NAMALWA (cell line): ENCODE results near the gene KDM4D.
"Not testable (repeated sequence)": the region's sequence is repeated elsewhere in the genome, so short reads cannot be mapped to it uniquely, and the experiment has no call there.

Experiments used
- DNase-seq: peaks from one replicate; pipeline ENCODE4 v3.0.0-alpha.2; 2015; ENCODE audit warnings: low spot score

KDM4D gene

DNA sequence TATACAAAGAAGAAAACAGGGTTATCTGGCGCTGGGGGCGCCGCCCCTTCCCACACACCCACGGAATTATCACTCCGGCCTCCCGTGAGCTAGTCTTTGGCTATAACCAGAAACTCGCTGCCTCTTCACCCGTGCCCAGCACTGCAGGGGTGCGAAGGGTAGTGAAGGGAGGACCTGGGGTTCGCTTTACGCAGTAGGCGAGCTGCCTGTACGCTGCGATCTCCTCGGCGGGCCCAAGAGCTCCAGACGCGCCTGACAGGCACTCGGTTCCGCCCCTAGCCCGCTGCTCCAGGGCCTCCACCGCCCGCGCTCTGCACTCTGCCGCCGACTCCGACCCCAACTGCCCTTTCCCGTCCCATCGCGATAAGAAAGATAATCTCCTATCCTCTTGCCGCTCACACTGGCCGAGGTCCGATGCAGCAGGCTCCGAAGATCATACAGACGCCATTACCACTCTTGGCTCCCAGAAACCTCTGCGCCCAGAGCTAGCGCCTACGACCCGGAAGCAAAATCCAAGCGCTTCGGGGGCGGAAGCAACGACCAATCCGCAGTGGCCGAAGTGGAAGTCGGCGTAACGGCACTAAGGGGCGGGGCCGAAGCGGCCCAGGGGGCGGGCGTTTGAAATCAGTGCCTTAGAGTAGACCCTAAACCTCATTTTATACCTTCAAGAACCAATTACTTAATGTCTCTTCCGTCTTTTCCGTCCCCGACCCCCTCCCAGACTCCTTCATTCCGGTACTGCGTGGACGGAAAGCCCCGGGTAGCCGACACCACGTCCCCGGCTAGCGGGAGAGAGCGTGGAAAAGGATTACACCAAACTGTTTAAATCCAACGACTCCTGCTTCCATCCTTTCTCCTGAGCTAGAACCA, at the start of gene KDM4D, which contains the start of gene CWC15:
Gene KDM4D (plus strand): TSS at position 611 of the 870 bp plus-strand sequence. CDS start 23,664 bp downstream, outside the sequence.
Gene CWC15 (minus strand): TSS at position 458 of the 870 bp plus-strand sequence. CDS start 1,371 bp downstream, outside the sequence.
- DNase-seq = peak; percentile 97

- no peak for DNase-seq
Measured at GRCh38 chr11:94924171-94924572, 49.3 kb upstream of the KDM4D start.

DNA sequence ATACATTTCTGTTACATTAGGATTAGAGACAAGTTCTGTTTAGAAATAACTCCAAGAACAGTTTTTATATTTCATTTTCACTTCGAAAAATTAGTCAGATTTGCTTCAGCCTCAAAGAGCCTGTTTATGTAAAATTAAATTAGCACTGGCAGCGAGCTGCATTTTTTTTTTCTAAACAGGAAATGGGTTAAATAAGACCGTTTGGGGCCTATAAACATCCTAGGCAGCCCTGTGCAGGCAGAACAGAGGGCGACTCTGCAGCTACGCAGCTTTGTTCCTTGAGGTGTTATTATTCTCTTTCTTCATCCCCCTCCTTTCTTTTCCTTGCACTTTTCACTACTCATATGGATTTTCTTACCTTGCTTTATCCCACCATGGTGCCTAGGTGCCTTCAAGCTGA, 48.9 kb upstream of the KDM4D start:
- DNase-seq = no peak

- no peak for DNase-seq
Measured at GRCh38 chr11:94925422-94926270, 47.9 kb upstream of the KDM4D start.

GRCh38 chr11:94926271-94926625, 47.3 kb upstream of the KDM4D start:
- DNase-seq = no peak

DNA sequence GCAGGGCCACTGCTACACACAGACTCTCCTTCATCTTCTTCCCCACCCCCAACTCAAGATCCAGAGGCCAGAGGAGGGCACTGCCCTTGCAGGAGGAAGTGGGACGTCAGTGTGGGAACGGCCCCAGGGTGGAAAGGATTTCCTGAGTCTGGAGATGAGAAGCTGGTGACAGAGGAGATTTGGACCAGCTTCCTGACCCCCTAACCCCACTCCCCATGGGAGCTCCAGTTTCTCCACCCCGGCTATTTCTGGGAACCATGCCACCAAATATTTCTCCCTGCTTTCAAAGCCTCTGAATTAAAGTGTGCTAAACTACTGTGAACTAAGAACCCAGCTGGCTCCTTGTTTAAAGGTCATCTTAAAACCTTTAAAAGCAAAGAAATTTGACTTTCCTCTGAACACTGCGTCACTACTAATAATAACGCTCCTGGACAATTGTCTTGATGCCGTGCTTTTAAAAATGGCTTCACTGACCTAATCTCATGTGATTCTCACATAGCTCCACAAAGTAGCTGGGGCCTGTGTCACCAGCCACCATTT, 46.7 kb upstream of the KDM4D start:
- DNase-seq = no peak

GRCh38 chr11:94928117-94928990, 45.2 kb upstream of the KDM4D start:
- no peak for DNase-seq

GRCh38 chr11:94932072-94932471, 41.4 kb upstream of the KDM4D start:
- DNase-seq = not testable (repeated sequence)

GRCh38 chr11:94932503-94932902, 41.0 kb upstream of the KDM4D start:
- no peak for DNase-seq

- DNase-seq = no peak
Measured at GRCh38 chr11:94933223-94934130, 40.0 kb upstream of the KDM4D start.

DNA sequence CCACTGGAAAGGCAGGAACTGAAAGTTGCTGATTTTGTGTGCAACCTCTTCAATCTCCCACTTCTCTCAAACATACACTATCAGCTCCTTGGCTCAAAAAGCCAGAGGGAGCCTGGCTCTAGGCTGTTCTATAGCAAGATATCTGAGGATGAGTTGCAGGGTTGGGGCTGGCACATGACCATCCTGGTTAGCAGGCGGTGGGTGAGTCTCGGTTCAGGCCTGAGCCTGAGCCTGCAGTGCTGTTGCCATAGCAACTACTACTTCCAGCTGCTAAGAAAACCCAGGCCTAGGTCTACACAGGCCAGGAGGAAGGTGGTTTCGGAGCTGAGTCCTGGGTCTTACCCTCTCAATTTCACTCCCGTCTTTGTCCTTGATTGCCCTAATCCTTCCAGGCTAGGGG, 39.1 kb upstream of the KDM4D start:
- DNase-seq = no peak

DNA sequence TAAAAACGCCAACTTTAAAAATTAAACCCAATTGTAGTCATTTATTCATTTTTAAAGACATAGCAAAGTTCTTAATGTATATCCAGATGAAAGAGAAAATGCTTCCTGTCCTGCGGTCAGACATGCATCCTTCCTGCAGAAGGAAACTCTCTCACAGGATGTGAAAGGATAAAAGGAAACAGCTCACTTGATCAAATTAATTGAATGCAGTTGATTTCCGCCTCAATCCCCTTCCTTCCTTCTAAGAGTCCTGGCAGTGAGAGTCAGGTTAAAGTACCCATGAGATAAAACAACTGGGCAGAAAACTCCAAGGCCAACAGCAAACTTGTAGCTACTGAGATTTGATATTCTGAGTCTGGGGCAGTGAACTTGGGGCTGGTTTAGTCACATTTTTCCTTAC, 38.7 kb upstream of the KDM4D start:
- no peak for DNase-seq

- DNase-seq = no peak
Measured at GRCh38 chr11:94938095-94939055, 35.1 kb upstream of the KDM4D start.

- DNase-seq = no peak
Measured at GRCh38 chr11:94939346-94939745, 34.2 kb upstream of the KDM4D start.

- DNase-seq = no peak
Measured at GRCh38 chr11:94941131-94941530, 32.4 kb upstream of the KDM4D start.

DNA sequence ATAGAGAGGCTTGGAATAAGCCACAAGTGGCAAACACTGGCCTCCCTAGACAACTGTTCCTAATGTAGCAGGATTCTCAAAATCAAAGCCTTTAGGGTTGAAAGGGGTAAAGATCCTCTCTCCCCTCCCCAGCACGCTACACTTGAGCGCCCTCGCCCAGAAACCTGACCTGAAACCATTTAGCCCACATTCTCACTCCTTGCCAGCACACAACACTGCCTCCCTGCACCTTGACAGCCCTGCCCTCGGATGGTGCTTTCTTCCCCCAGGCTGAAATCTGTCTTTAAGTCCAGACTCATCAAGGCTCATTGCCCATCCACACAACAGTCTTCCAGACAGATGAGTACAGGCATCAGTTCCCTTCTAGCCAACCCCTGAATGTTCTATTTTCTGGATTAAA, 26.7 kb upstream of the KDM4D start:
- DNase-seq = no peak

GRCh38 chr11:94948070-94948617, 25.4 kb upstream of the KDM4D start:
- no peak for DNase-seq

DNA sequence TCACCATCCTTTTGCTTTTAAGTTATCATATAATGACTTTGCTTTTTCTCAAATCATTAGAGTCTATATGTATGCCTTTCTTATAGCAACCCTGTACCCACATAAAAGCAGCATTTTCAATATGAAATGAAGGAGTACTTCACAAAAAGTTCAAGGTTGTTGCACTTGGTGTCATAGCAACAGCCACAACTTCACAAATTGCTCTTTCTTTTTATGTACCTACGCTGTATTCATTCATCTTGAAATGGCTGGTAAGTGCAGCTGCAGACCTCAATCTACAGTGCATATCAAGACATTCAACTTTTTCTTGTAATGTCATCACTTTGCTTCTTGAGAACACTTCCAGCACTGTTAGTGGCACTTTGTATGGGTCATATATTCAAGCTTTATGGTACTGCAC, 18.8 kb upstream of the KDM4D start:
- no peak for DNase-seq

DNA sequence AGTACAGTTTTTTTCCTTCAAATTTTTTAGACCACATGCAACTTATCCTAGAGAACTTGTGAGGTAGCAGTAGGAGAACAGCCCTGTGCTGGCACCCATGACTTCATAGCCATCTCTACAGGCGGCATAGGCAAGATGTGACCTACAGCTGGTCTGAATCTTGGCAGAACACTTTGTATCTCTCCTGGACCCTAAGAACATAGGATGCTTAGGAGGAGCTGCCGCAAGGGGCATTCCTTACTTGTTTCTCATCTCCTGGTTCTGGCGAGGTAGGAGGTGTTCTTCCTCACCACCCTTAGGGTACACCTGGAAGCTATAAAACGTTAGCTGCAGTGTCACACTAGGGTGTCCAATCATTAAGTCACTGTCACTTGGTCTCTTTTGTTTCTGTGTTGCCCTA, 16.5 kb upstream of the KDM4D start:
- DNase-seq = no peak
